ENCODE results near the gene CER1. TPM values are rescaled to one million over a fixed set of nuclear protein-coding genes. Genes with fewer than 3 reads are reported as not detected.

Gene CER1, protein sequence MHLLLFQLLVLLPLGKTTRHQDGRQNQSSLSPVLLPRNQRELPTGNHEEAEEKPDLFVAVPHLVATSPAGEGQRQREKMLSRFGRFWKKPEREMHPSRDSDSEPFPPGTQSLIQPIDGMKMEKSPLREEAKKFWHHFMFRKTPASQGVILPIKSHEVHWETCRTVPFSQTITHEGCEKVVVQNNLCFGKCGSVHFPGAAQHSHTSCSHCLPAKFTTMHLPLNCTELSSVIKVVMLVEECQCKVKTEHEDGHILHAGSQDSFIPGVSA
- not detected for total RNA-seq
- long read RNA-seq, result 0 reads

- intact Hi-C loops (cut with DNase I), result no loop called here
- no peak for DNase-seq
- ATAC-seq, result no peak
These were observed at the start of gene CER1 for GRCh38 chr9:14722391-14723035. TSS of gene CER1 (minus strand) at chr9:14722733. CDS start at chr9:14722672, 61 bp downstream.

GRCh38 chr9:14770592-14770991, 48.1 kb upstream of the CER1 start:
- ATAC-seq, result no peak
- DNase-seq, result no peak
- intact Hi-C loops (cut with DNase I), result no loop called here

DNA sequence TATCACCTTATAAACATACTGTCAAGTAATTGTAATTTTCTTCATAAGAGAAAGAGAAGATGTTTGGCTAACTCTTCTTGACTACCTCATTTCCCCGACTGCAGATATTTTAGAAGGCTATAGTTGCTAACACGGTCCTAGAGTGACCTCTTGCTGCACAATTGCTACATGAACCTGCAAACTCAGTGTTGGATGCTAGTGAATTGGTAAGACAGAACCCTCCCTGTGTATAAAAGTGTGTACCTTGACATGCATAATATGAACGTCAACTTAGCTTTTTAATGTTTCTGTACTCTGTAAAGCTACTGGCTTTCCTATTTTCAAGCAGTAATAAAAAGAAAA, 46.7 kb upstream of the CER1 start:
- DNase-seq, result no peak
- intact Hi-C loops (cut with DNase I), result loop anchor here in 1 of 2 donors (5.0 to 10.0 kb wide), 4 partner anchors 152 to 1734 kb away; no protein-coding TSS in a partner anchor

DNA sequence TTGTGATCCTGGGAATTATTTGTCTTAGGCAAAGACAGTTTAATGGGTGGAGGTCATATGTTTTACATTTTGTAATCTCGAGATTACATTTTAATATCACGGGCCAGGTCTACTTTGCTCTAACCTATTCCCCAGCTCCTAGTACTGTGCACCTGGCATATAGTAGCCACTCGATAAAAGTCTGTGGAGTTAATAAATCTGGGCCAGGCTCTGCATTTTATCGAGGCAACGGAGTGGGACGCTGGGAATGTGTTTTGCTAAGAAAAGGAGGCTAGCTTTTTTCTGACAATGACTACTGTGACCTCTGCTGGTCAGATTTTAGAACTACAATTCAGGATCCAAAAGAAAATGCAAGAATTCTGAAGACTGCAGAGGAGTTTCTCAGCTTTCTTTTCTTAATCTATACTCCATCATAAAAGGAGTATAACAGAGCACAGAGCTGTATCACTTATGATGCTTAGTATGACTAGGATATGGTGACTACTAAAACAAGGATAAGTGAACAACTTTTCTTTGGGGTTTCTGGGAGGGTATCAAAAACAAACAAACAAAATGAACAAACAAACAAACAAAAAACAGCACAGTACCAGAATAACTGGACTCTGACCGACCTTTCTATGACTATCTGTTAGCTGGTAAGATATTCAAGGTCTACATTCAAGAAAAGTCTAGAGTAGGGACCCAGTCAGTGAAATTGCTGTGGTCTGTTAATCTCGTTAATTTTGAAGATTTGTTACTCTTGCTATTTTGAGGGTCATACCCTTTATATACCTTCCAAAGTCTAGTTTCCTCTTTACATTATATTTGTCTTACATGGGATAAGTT, 46.1 kb upstream of the CER1 start:
- DNase-seq, result no peak
- ATAC-seq, result peak; percentile 23 to 44
- intact Hi-C loops (cut with DNase I), result loop anchor here in 1 of 2 donors (5.0 to 10.0 kb wide), 4 partner anchors 151 to 1734 kb away; no protein-coding TSS in a partner anchor

More for the DNA sequence above, 46.7 kb upstream of the CER1 start:
- ATAC-seq, result no peak

- no peak for DNase-seq
These were observed 43.8 kb upstream of the CER1 start for GRCh38 chr9:14766299-14766698.

DNA sequence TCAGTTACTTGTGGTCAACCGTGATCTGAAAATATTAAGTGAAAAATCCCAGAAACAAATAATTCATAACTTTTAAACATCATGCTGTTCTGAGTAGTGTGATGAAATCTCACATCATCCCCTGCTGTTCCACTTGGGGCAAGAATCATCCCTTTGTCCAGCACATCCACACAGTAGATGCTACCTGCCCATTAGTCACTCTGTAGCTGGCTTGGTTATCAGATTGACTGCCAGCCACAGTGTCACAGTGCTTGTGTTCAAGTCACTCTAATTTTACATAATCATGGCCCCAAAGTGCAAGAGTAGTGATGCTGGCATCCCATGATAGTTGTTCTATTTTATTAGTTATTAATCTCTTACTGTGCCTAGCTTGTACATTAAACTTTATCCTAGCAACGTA, 39.1 kb upstream of the CER1 start:
- intact Hi-C loops (cut with DNase I), result loop anchor here in 1 of 2 donors (10.0 kb wide), 1 partner anchor 1727 kb away; no protein-coding TSS in a partner anchor
- DNase-seq, result no peak
- ATAC-seq, result no peak

More at GRCh38 chr9:14766299-14766698, 43.8 kb upstream of the CER1 start:
- no peak for ATAC-seq
- intact Hi-C loops (cut with DNase I), result loop anchor here in 1 of 2 donors (5.0 to 10.0 kb wide), 4 partner anchors 149 to 1731 kb away; no protein-coding TSS in a partner anchor

DNA sequence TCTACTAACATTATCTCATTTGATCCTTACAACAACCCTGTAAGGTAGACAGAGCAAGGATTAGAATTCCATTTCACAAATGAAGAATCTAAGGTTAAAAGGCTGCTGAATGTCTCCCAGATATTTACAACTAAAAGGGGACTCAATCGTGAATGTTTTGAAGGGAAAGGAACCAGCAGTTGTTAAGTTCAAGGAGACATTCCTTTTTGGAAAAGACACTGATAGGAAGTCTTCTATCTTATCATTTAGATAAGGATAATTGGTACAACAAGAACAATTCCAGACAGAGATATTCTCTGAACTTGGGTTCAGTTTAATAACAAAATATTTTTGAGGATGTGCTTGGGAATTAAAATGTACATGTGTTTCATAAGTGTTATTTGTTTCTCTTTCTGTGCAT, 37.5 kb upstream of the CER1 start:
- intact Hi-C loops (cut with DNase I), result loop anchor here in 1 of 2 donors (10.0 kb wide), 1 partner anchor 1725 kb away; no protein-coding TSS in a partner anchor
- ATAC-seq (no peak), DNase-seq (no peak)

DNA sequence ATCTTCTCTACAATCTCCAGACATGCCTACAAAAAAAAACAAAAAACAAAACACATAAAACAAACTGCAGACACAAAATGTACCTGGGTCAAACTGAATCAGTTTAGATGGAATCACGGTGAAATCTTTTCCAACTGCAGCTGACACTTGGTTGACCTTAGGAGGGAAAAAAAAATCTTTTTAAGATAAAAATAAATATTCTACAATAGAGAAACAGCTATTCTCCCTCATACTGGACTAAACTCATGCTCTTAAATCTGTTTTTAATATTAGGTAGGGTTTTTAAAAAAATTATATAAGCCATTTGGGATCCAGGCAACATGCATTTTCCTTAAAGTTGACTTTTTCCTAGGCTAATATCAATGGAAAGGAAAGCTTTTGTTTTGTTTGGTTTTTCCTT, 33.8 kb upstream of the CER1 start:
- intact Hi-C loops (cut with DNase I), result no loop called here

DNA sequence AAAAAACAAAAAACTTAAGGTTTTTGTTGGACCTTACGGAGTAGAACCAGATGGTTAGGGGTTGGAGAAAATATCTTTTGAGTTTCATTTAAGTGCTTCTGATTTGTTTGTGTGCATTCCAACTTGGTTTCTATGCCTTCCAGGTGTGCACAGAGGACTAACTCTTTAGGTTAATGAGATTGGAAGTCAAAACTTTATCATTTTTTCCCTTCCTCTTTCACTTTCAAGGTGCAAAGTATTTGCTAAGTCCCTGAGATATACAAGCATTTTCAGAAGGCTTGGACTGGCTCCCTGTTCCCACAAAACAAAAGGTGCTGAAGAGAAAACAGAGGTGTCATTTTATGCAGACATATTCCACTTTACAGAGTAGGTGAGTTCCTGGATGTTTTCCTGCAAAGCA, 30.3 kb upstream of the CER1 start:
- intact Hi-C loops (cut with DNase I), result no loop called here
- ATAC-seq (no peak), DNase-seq (no peak)

More for the DNA sequence above, 33.8 kb upstream of the CER1 start:
- no peak for ATAC-seq
- DNase-seq, result no peak

- intact Hi-C loops (cut with DNase I), result no loop called here
- no peak for DNase-seq
- ATAC-seq, result no peak
These were observed 29.7 kb upstream of the CER1 start for GRCh38 chr9:14752271-14752670.

GRCh38 chr9:14750821-14751220, 28.3 kb upstream of the CER1 start:
- no peak for DNase-seq
- ATAC-seq, result peak in 1 of 2 donors; percentile 17
- intact Hi-C loops (cut with DNase I), result no loop called here

DNA sequence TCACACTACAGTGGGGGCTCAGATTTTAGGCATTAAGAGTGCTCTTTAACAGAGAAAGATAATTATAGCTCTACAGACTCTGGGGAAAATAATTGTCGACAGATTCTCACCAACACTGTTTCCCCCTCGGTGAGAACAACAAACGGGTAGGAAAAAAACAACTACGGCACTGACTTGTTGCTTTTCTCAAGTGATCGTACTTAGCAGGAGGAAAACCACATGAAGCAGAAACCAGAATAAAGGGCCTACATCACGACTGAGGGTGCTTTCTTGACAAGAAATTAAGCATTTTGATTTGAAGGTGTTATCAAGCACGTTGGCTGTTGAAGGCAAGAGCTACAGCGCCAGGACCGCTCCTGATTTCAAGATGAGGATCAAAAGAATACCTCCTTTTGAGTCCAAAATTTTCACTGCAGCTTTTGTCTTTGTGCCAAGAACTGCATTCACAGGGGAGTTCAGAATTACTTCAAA, 27.2 kb upstream of the CER1 start:
- DNase-seq (no peak), ATAC-seq (no peak)
- intact Hi-C loops (cut with DNase I), result no loop called here

GRCh38 chr9:14748373-14748772, 25.8 kb upstream of the CER1 start:
- ATAC-seq (no peak), DNase-seq (no peak)
- intact Hi-C loops (cut with DNase I), result no loop called here

GRCh38 chr9:14747111-14747510, 24.6 kb upstream of the CER1 start:
- DNase-seq (no peak), ATAC-seq (no peak)
- intact Hi-C loops (cut with DNase I), result no loop called here

DNA sequence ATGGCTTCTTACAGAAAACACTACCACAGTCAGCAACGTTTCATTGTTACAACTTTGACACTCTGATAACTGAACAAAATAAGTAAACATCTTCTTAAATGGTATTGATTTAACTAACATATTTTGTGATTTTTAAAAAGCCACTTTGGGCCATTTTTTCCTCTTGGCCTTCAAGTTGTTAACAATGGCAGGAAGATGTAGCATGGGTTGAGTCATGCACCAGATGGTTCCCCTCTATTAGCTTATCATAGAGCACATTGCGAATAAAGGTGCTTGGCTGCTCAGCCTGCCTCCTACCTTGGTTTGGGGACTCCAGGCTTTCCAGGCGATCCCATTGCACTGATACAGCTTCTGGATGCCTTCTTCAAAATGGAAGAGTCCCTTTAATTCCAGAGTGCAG, 24.1 kb upstream of the CER1 start:
- DNase-seq, result no peak

GRCh38 chr9:14744768-14745167, 22.2 kb upstream of the CER1 start:
- no peak for ATAC-seq
- intact Hi-C loops (cut with DNase I), result no loop called here
- no peak for DNase-seq

More for the DNA sequence above, 24.1 kb upstream of the CER1 start:
- intact Hi-C loops (cut with DNase I), result no loop called here
- ATAC-seq, result no peak

GRCh38 chr9:14741369-14741768, 18.8 kb upstream of the CER1 start:
- DNase-seq, result no peak
- ATAC-seq, result no peak

GRCh38 chr9:14733133-14733532, 10.6 kb upstream of the CER1 start:
- intact Hi-C loops (cut with DNase I), result no loop called here
- ATAC-seq (no peak), DNase-seq (no peak)

More at GRCh38 chr9:14741369-14741768, 18.8 kb upstream of the CER1 start:
- intact Hi-C loops (cut with DNase I), result no loop called here

- intact Hi-C loops (cut with DNase I), result no loop called here
- DNase-seq (no peak), ATAC-seq (no peak)
These were observed 8.9 kb upstream of the CER1 start for GRCh38 chr9:14731294-14731981.
